ENCODE measurements around the gene IL1RAP.

DNA sequence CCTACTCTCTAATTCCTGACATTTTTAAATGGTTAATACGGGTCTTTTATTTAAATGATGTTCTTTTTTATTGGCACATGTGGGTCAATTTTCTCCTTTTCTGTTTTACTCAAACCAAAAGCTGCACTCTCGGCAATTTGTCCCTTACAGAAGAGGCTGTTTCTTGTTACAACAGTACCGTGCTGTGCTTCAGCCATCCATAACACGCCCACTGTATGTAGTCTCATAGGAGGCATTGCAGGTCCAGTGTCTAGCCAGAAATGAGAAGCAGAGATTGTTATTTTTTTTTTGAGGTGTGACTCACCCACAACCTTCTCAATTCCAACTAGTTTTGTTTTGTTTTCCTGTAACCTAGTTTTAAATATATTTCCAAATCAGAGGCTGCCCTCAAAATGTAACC lies 184.0 kb downstream of the IL1RAP start:
- TF ChIP-seq POLR2AphosphoS5 (IDR thresholded peaks at IDR 0.05) (no peak), CTCF (IDR thresholded peaks at IDR 0.05 in 8 of 11, conservative IDR thresholded peaks at IDR 0.05 in 3 of 11) (no peak), POLR2A (IDR thresholded peaks at IDR 0.05) (no peak)

All from spleen (tissue), 7 donors.